Gastroesophageal sphincter (tissue), 3 donors: ENCODE data around the gene TNFAIP6.

Experiments used
- CTCF ChIP-seq, 4 experiments: fragments of 200-600 bp in 2 of 4; fragments of 450-650 bp in 2 of 4; sonication (generic) in 1 of 4; IDR thresholded peaks; one replicate each; pipeline ENCODE4 v1.5.1; 2017 to 2019; ENCODE audit warnings: antibody characterized with exemption in 4 of 4, mild to moderate bottlenecking in 2 of 4, moderate library complexity in 2 of 4
- EP300 ChIP-seq: sonication (generic); formaldehyde crosslinking; IDR thresholded peaks from one replicate; pipeline ENCODE4 v1.6.1; 2017; ENCODE audit warnings: antibody characterized with exemption, mild to moderate bottlenecking
- POLR2A ChIP-seq, 2 donors: fragments of 450-650 bp; IDR thresholded peaks; one replicate each; pipeline ENCODE4 v1.6.1; 2017; ENCODE audit warnings: antibody characterized with exemption in 2 of 2, mild to moderate bottlenecking in 2 of 2, moderate library complexity in 1 of 2

- no peak for TF ChIP-seq CTCF (IDR thresholded peaks at IDR 0.05)
- TF ChIP-seq EP300, result no peak
- no peak for TF ChIP-seq POLR2A (IDR thresholded peaks at IDR 0.05)
Measured at GRCh38 chr2:151380580-151381235, 23.3 kb downstream of the TNFAIP6 start.
